Breast epithelium (tissue), 3 donors: ENCODE measurements around the gene TSSK2.

Experiments
- CTCF ChIP-seq, 3 donors: fragments of 450-650 bp; IDR thresholded peaks; one replicate each; pipeline ENCODE4 v1.5.1; 2016 to 2017; ENCODE audit warnings: antibody characterized with exemption in 3 of 3, mild to moderate bottlenecking in 3 of 3, moderate library complexity in 3 of 3
- POLR2A ChIP-seq: fragments of 450-650 bp; IDR thresholded peaks from one replicate; pipeline ENCODE4 v1.6.1; 2016; ENCODE audit warnings: antibody characterized with exemption, mild to moderate bottlenecking, moderate library complexity
- POLR2AphosphoS5 ChIP-seq, 3 donors: sonication (generic); formaldehyde crosslinking; IDR thresholded peaks; one replicate each; pipeline ENCODE4 v1.6.1; 2017; ENCODE audit warnings: antibody characterized with exemption in 3 of 3

- TF ChIP-seq CTCF (IDR thresholded peaks at IDR 0.05) (no peak), POLR2A (no peak), POLR2AphosphoS5 (IDR thresholded peaks at IDR 0.05) (no peak)
Observed at GRCh38 chr22:19143967-19144400, 12.9 kb downstream of the TSSK2 start.
